Measurements from ENCODE around the gene CBLL1. TPM values are rescaled to one million over a fixed set of nuclear protein-coding genes. Genes with fewer than 3 reads are reported as not detected.

CBLL1 gene
- 10 to 100 TPM; 26.8 to 32.0 (median 27.0) TPM for polyA plus RNA-seq (ENCODE audit: insufficient read length in 3 of 3)
- long read RNA-seq, donor 1, full-length matches to known transcripts: 5 of 5 reads
- long read RNA-seq, donor 1, partial matches to known transcripts: 0 of 5 reads
- long read RNA-seq, donor 1, other reads (novel, unspliced or antisense): 0 of 5 reads
- long read RNA-seq, donor 2, full-length matches to known transcripts: 10 of 10 reads
- long read RNA-seq, donor 2, partial matches to known transcripts: 0 of 10 reads
- long read RNA-seq, donor 2, other reads (novel, unspliced or antisense): 0 of 10 reads
- long read RNA-seq, donor 3, full-length matches to known transcripts: 8 of 8 reads
- long read RNA-seq, donor 3, partial matches to known transcripts: 0 of 8 reads
- long read RNA-seq, donor 3, other reads (novel, unspliced or antisense): 0 of 8 reads
- long read RNA-seq, donor 4, full-length matches to known transcripts: 9 of 14 reads
- long read RNA-seq, donor 4, partial matches to known transcripts: 5 of 14 reads
- long read RNA-seq, donor 4, other reads (novel, unspliced or antisense): 0 of 14 reads
- long read RNA-seq, donor 5, full-length matches to known transcripts: 6 of 6 reads
- long read RNA-seq, donor 5, partial matches to known transcripts: 0 of 6 reads
- long read RNA-seq, donor 5, other reads (novel, unspliced or antisense): 0 of 6 reads
- long read RNA-seq, donor 6, full-length matches to known transcripts: 7 of 7 reads
- long read RNA-seq, donor 6, partial matches to known transcripts: 0 of 7 reads
- long read RNA-seq, donor 6, other reads (novel, unspliced or antisense): 0 of 7 reads
- long read RNA-seq, donor 7, full-length matches to known transcripts: 7 of 7 reads
- long read RNA-seq, donor 7, partial matches to known transcripts: 0 of 7 reads
- long read RNA-seq, donor 7, other reads (novel, unspliced or antisense): 0 of 7 reads
- long read RNA-seq, donor 8, full-length matches to known transcripts: 3 of 3 reads
- long read RNA-seq, donor 8, partial matches to known transcripts: 0 of 3 reads
- long read RNA-seq, donor 8, other reads (novel, unspliced or antisense): 0 of 3 reads
- long read RNA-seq, donor 9, full-length matches to known transcripts: 11 of 11 reads
- long read RNA-seq, donor 9, partial matches to known transcripts: 0 of 11 reads
- long read RNA-seq, donor 9, other reads (novel, unspliced or antisense): 0 of 11 reads
- long read RNA-seq, donor 10, full-length matches to known transcripts: 7 of 7 reads
- long read RNA-seq, donor 10, partial matches to known transcripts: 0 of 7 reads
- long read RNA-seq, donor 10, other reads (novel, unspliced or antisense): 0 of 7 reads
- long read RNA-seq, donor 11, full-length matches to known transcripts: 6 of 6 reads
- long read RNA-seq, donor 11, partial matches to known transcripts: 0 of 6 reads
- long read RNA-seq, donor 11, other reads (novel, unspliced or antisense): 0 of 6 reads
- long read RNA-seq, donor 12, full-length matches to known transcripts: 14 of 22 reads
- long read RNA-seq, donor 12, partial matches to known transcripts: 8 of 22 reads
- long read RNA-seq, donor 12, other reads (novel, unspliced or antisense): 0 of 22 reads
- long read RNA-seq, donor 13, full-length matches to known transcripts: 2 of 2 reads
- long read RNA-seq, donor 13, partial matches to known transcripts: 0 of 2 reads
- long read RNA-seq, donor 13, other reads (novel, unspliced or antisense): 0 of 2 reads
- long read RNA-seq, donor 14, full-length matches to known transcripts: 16 of 16 reads
- long read RNA-seq, donor 14, partial matches to known transcripts: 0 of 16 reads
- long read RNA-seq, donor 14, other reads (novel, unspliced or antisense): 0 of 16 reads
- long read RNA-seq, donor 15, full-length matches to known transcripts: 9 of 9 reads
- long read RNA-seq, donor 15, partial matches to known transcripts: 0 of 9 reads
- long read RNA-seq, donor 15, other reads (novel, unspliced or antisense): 0 of 9 reads
- long read RNA-seq, donor 16, full-length matches to known transcripts: 13 of 13 reads
- long read RNA-seq, donor 16, partial matches to known transcripts: 0 of 13 reads
- long read RNA-seq, donor 16, other reads (novel, unspliced or antisense): 0 of 13 reads

- peak; percentile 96 for DNase-seq
Observed at GRCh38 chr7:107743567-107744344, at the start of gene CBLL1. Gene CBLL1, plus strand, starts transcription at chr7:107744142. Its CDS starts 22 bp downstream, at chr7:107744164.

GRCh38 chr7:107694386-107694785 lies 49.6 kb upstream of the CBLL1 start:
- DNase-seq: no peak

- no peak for DNase-seq
Observed at GRCh38 chr7:107696330-107696946, 47.5 kb upstream of the CBLL1 start.

GRCh38 chr7:107697321-107698049 lies 46.5 kb upstream of the CBLL1 start:
- DNase-seq: no peak

- no peak for DNase-seq
Observed at GRCh38 chr7:107700570-107700969, 43.4 kb upstream of the CBLL1 start.

- no peak for DNase-seq
Observed at GRCh38 chr7:107701191-107701590, 42.8 kb upstream of the CBLL1 start.

GRCh38 chr7:107703219-107703618 lies 40.7 kb upstream of the CBLL1 start:
- no peak for DNase-seq

GRCh38 chr7:107703872-107704271 lies 40.1 kb upstream of the CBLL1 start:
- DNase-seq: no peak

- no peak for DNase-seq
Observed at GRCh38 chr7:107708956-107709355, 35.0 kb upstream of the CBLL1 start.

GRCh38 chr7:107711301-107711700 lies 32.6 kb upstream of the CBLL1 start:
- no peak for DNase-seq

GRCh38 chr7:107712025-107712424 lies 31.9 kb upstream of the CBLL1 start:
- no peak for DNase-seq

- DNase-seq: no peak
Observed at GRCh38 chr7:107712896-107713295, 31.0 kb upstream of the CBLL1 start.

- no peak for DNase-seq
Observed at GRCh38 chr7:107715531-107715930, 28.4 kb upstream of the CBLL1 start.

GRCh38 chr7:107718456-107719193 lies 25.3 kb upstream of the CBLL1 start:
- no peak for DNase-seq

- no peak for DNase-seq
Observed at GRCh38 chr7:107721286-107721685, 22.7 kb upstream of the CBLL1 start.

GRCh38 chr7:107723255-107723654 lies 20.7 kb upstream of the CBLL1 start:
- DNase-seq: no peak

- DNase-seq: peak; percentile 60
Observed at GRCh38 chr7:107725138-107725740, 18.7 kb upstream of the CBLL1 start.
